HEK293T (cell line): ENCODE results near the gene STAT1.
"Not testable (repeated sequence)": the region's sequence is repeated elsewhere in the genome, so short reads cannot be mapped to it uniquely, and the experiment has no call there.

ENCODE experiments used
- CTCF ChIA-PET: fragments of 350-600 bp; formaldehyde crosslinking; extraction: SDS; loops from one replicate; lab custom pipeline; 2021; ENCODE audit warnings: antibody characterized with exemption, inconsistent platforms; lab: Yijun Ruan, JAX
- POLR2A ChIA-PET: fragments of 350-600 bp; formaldehyde crosslinking; extraction: SDS; loops from one replicate; lab custom pipeline; 2020; ENCODE audit warnings: antibody characterized with exemption, inconsistent platforms; lab: Yijun Ruan, JAX
- DNase-seq: peaks from one replicate; pipeline ENCODE4 v3.0.0; 2012; ENCODE audit warnings: mixed read lengths; ENCODE audit errors: extremely low spot score
- ARNT ChIP-seq: fragments of 450-650 bp; IDR thresholded peaks from 2 replicates; pipeline ENCODE4 v1.6.1; 2017; ENCODE audit warnings: mild to moderate bottlenecking
- BHLHE40 ChIP-seq: fragments of 450-650 bp; IDR thresholded peaks from 2 replicates; pipeline ENCODE4 v1.6.1; 2016; ENCODE audit warnings: mild to moderate bottlenecking, moderate library complexity, borderline replicate concordance
- CTBP1 ChIP-seq: fragments of 450-650 bp; IDR thresholded peaks from 2 replicates; pipeline ENCODE4 v1.6.1; 2016; ENCODE audit warnings: borderline replicate concordance
- ELF4 ChIP-seq: fragments of 450-650 bp; IDR thresholded peaks from 2 replicates; pipeline ENCODE4 v1.6.1; 2017; ENCODE audit warnings: antibody characterized with exemption
- FOXA1 ChIP-seq: fragments of 450-650 bp; IDR thresholded peaks from 2 replicates; pipeline ENCODE4 v1.6.1; 2016; ENCODE audit warnings: mild to moderate bottlenecking
- FOXK2 ChIP-seq: fragments of 450-650 bp; IDR thresholded peaks from 2 replicates; pipeline ENCODE4 v1.6.1; 2016; ENCODE audit warnings: mild to moderate bottlenecking
- FOXM1 ChIP-seq: fragments of 450-650 bp; IDR thresholded peaks from 2 replicates; pipeline ENCODE4 v1.6.1; 2017; ENCODE audit warnings: mild to moderate bottlenecking, borderline replicate concordance
- HDGF ChIP-seq: fragments of 450-650 bp; IDR thresholded peaks from 2 replicates; pipeline ENCODE4 v1.6.1; 2017; ENCODE audit warnings: antibody characterized with exemption, borderline replicate concordance
- L3MBTL2 ChIP-seq: fragments of 450-650 bp; conservative IDR thresholded peaks from 2 replicates; pipeline ENCODE4 v1.6.1; 2016; ENCODE audit warnings: mild to moderate bottlenecking
- LEF1 ChIP-seq: fragments of 450-650 bp; IDR thresholded peaks from 2 replicates; pipeline ENCODE4 v1.6.1; 2017; ENCODE audit warnings: mild to moderate bottlenecking, borderline replicate concordance
- NFRKB ChIP-seq: fragments of 450-650 bp; IDR thresholded peaks from 2 replicates; pipeline ENCODE4 v1.6.1; 2016; ENCODE audit warnings: mild to moderate bottlenecking, moderate library complexity
- PKNOX1 ChIP-seq: fragments of 450-650 bp; IDR thresholded peaks from 2 replicates; pipeline ENCODE4 v1.6.1; 2016
- SP1 ChIP-seq: fragments of 450-650 bp; IDR thresholded peaks from 2 replicates; pipeline ENCODE4 v1.6.1; 2017
- SUZ12 ChIP-seq: fragments of 450-650 bp; IDR thresholded peaks from 2 replicates; pipeline ENCODE4 v1.6.1; 2016; ENCODE audit warnings: mild to moderate bottlenecking
- TARDBP ChIP-seq: fragments of 450-650 bp; IDR thresholded peaks from 2 replicates; pipeline ENCODE4 v1.6.1; 2016
- ZNF384 ChIP-seq: fragments of 450-650 bp; IDR thresholded peaks from 2 replicates; pipeline ENCODE4 v1.6.1; 2016

The STAT1 gene

GRCh38 chr2:190997526-190998113 is 16.4 kb downstream of the STAT1 start:
- CTCF ChIA-PET, result interaction anchor here (0.6 kb wide), 1 partner anchor 40 kb away, joined by 4 read pairs; no protein-coding TSS in a partner anchor
- no peak for DNase-seq
- POLR2A ChIA-PET, result no interaction called here
- TF ChIP-seq PKNOX1, result no peak
- TF ChIP-seq CTBP1, result no peak
- TF ChIP-seq ZNF384, result no peak
- TF ChIP-seq HDGF, result no peak
- no peak for TF ChIP-seq LEF1
- no peak for TF ChIP-seq BHLHE40
- TF ChIP-seq L3MBTL2, result no peak
- no peak for TF ChIP-seq FOXM1
- no peak for TF ChIP-seq SUZ12
- no peak for TF ChIP-seq FOXA1
- no peak for TF ChIP-seq ARNT
- TF ChIP-seq SP1, result no peak
- TF ChIP-seq NFRKB, result no peak
- TF ChIP-seq TARDBP, result no peak
- no peak for TF ChIP-seq ELF4

GRCh38 chr2:190996947-190997346 is 17.0 kb downstream of the STAT1 start:
- no peak for DNase-seq
- ChIA-PET CTCF (no interaction called here), POLR2A (no interaction called here)
- TF ChIP-seq TARDBP (no peak), ZNF384 (no peak)

- POLR2A ChIA-PET, result no interaction called here
- CTCF ChIA-PET, result no interaction called here
- peak; percentile 68 for DNase-seq
- TF ChIP-seq FOXA1 (no peak), ZNF384 (no peak), FOXK2 (no peak), L3MBTL2 (no peak), PKNOX1 (no peak), FOXM1 (no peak), NFRKB (no peak), SUZ12 (no peak), TARDBP (no peak), LEF1 (no peak), BHLHE40 (no peak), ARNT (no peak), ELF4 (no peak), CTBP1 (no peak), HDGF (no peak), SP1 (no peak)
Observed at GRCh38 chr2:190996338-190996946, 17.5 kb downstream of the STAT1 start.

- DNase-seq, CTCF ChIA-PET, POLR2A ChIA-PET: not testable (repeated sequence)
Observed at GRCh38 chr2:190995315-190995714, 18.7 kb downstream of the STAT1 start.

GRCh38 chr2:190994148-190994547 is 19.8 kb downstream of the STAT1 start:
- DNase-seq, result no peak
- POLR2A ChIA-PET, result no interaction called here
- no peak for TF ChIP-seq TARDBP
- TF ChIP-seq FOXK2, result no peak
- TF ChIP-seq NFRKB, result no peak
- no peak for TF ChIP-seq FOXM1
- TF ChIP-seq SUZ12, result no peak
- no peak for TF ChIP-seq LEF1
- TF ChIP-seq L3MBTL2, result no peak
- TF ChIP-seq PKNOX1, result no peak
- no peak for TF ChIP-seq ZNF384
- TF ChIP-seq SP1, result no peak
- no peak for TF ChIP-seq FOXA1
- TF ChIP-seq BHLHE40, result no peak
- no peak for TF ChIP-seq ARNT
- TF ChIP-seq CTBP1, result no peak
- no peak for TF ChIP-seq HDGF
- no peak for TF ChIP-seq ELF4
- CTCF ChIA-PET, result no interaction called here

GRCh38 chr2:190993292-190993643 is 20.7 kb downstream of the STAT1 start:
- ChIA-PET POLR2A (no interaction called here), CTCF (no interaction called here)
- DNase-seq, result no peak
- no peak for TF ChIP-seq L3MBTL2
- TF ChIP-seq HDGF, result no peak
- no peak for TF ChIP-seq ZNF384
- no peak for TF ChIP-seq FOXK2
- no peak for TF ChIP-seq ARNT
- no peak for TF ChIP-seq TARDBP
- no peak for TF ChIP-seq FOXM1
- no peak for TF ChIP-seq BHLHE40
- no peak for TF ChIP-seq ELF4
- no peak for TF ChIP-seq SP1
- no peak for TF ChIP-seq CTBP1
- TF ChIP-seq NFRKB, result no peak
- TF ChIP-seq SUZ12, result no peak
- TF ChIP-seq FOXA1, result no peak
- no peak for TF ChIP-seq LEF1
- no peak for TF ChIP-seq PKNOX1
